ENCODE measurements around the gene CLCN3.

The CLCN3 gene

GRCh38 chr4:169582706-169583105, 37.7 kb upstream of the CLCN3 start:
- TF ChIP-seq TAF1 (IDR thresholded peaks at IDR 0.05; ENCODE audit: borderline replicate concordance, insufficient read depth, low read length) (no peak), REST (IDR thresholded peaks at IDR 0.05; ENCODE audit: insufficient read depth in 1 of 2, low read depth in 2 of 2, low read length in 2 of 2) (no peak), FOXP2 (optimal IDR thresholded peaks at IDR 0.05; ENCODE audit: borderline replicate concordance, extremely low read depth, extremely low read length, insufficient read depth) (no peak), POLR2AphosphoS5 (IDR thresholded peaks at IDR 0.05; ENCODE audit: low read depth, low read length) (no peak), SIN3A (IDR thresholded peaks at IDR 0.05; ENCODE audit: borderline replicate concordance, insufficient read depth, low read length) (no peak)

GRCh38 chr4:169583563-169583962, 36.8 kb upstream of the CLCN3 start:
- TF ChIP-seq SIN3A (IDR thresholded peaks at IDR 0.05; ENCODE audit: borderline replicate concordance, insufficient read depth, low read length): no peak
- no peak for TF ChIP-seq FOXP2 (optimal IDR thresholded peaks at IDR 0.05; ENCODE audit: borderline replicate concordance, extremely low read depth, extremely low read length, insufficient read depth)
- no peak for TF ChIP-seq REST (IDR thresholded peaks at IDR 0.05; ENCODE audit: insufficient read depth in 1 of 2, low read depth in 2 of 2, low read length in 2 of 2)
- TF ChIP-seq POLR2AphosphoS5 (IDR thresholded peaks at IDR 0.05; ENCODE audit: low read depth, low read length): no peak
- TF ChIP-seq TAF1 (IDR thresholded peaks at IDR 0.05; ENCODE audit: borderline replicate concordance, insufficient read depth, low read length): no peak

- no peak for TF ChIP-seq TAF1 (IDR thresholded peaks at IDR 0.05; ENCODE audit: borderline replicate concordance, insufficient read depth, low read length)
- no peak for TF ChIP-seq POLR2AphosphoS5 (IDR thresholded peaks at IDR 0.05; ENCODE audit: low read depth, low read length)
- no peak for TF ChIP-seq SIN3A (IDR thresholded peaks at IDR 0.05; ENCODE audit: borderline replicate concordance, insufficient read depth, low read length)
- no peak for TF ChIP-seq FOXP2 (optimal IDR thresholded peaks at IDR 0.05; ENCODE audit: borderline replicate concordance, extremely low read depth, extremely low read length, insufficient read depth)
- TF ChIP-seq REST (IDR thresholded peaks at IDR 0.05; ENCODE audit: insufficient read depth in 1 of 2, low read depth in 2 of 2, low read length in 2 of 2): no peak
Observed at GRCh38 chr4:169593050-169593560, 27.3 kb upstream of the CLCN3 start.

- TF ChIP-seq FOXP2 (optimal IDR thresholded peaks at IDR 0.05; ENCODE audit: borderline replicate concordance, extremely low read depth, extremely low read length, insufficient read depth) (no peak), REST (IDR thresholded peaks at IDR 0.05; ENCODE audit: insufficient read depth in 1 of 2, low read depth in 2 of 2, low read length in 2 of 2) (no peak), TAF1 (IDR thresholded peaks at IDR 0.05; ENCODE audit: borderline replicate concordance, insufficient read depth, low read length) (no peak), POLR2AphosphoS5 (IDR thresholded peaks at IDR 0.05; ENCODE audit: low read depth, low read length) (no peak), SIN3A (IDR thresholded peaks at IDR 0.05; ENCODE audit: borderline replicate concordance, insufficient read depth, low read length) (no peak)
Observed at GRCh38 chr4:169594560-169595195, 25.7 kb upstream of the CLCN3 start.
